GM18951 (cell line): ENCODE results near the gene PLK5.

Source experiments
- POLR2A ChIP-seq: IDR thresholded peaks from 4 replicates; pipeline ENCODE4 v1.6.1; 2011; ENCODE audit warnings: mild to moderate bottlenecking; ENCODE audit not compliant: insufficient read length, insufficient read depth; ENCODE audit errors: extremely low read depth
- in situ Hi-C: fragments of 300-500 bp; cut with MboI; formaldehyde crosslinking; loops from one replicate; pipeline ENCODE4 v1.12.0; 2022; ENCODE audit warnings: low sequenced_read_pairs, mixed read lengths, inconsistent platforms; ENCODE audit not compliant: unreplicated experiment

The PLK5 gene

DNA sequence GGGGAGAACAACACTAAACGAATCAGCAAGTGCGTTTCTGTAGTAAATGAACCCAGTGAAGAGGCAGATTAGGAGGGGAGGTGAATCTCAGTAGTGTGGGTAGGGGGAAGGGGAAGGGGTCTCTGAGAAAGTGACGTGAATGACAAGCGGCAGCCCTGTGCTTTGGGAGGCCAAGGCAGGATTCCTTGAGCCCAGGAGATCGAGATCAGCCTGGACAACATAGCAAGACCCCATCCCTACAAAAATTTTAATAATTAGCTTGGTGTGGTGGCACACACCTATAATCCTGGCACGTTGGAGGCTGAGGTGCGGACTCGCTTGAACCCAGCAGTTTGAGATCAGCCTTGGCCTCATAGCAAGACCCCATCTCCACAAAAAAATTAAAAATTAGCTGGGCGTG, 8.1 kb downstream of the PLK5 start:
- in situ Hi-C loops: loop anchor here (25.0 kb wide), 1 partner anchor 255 kb away; no protein-coding TSS in a partner anchor
- no peak for TF ChIP-seq POLR2A

DNA sequence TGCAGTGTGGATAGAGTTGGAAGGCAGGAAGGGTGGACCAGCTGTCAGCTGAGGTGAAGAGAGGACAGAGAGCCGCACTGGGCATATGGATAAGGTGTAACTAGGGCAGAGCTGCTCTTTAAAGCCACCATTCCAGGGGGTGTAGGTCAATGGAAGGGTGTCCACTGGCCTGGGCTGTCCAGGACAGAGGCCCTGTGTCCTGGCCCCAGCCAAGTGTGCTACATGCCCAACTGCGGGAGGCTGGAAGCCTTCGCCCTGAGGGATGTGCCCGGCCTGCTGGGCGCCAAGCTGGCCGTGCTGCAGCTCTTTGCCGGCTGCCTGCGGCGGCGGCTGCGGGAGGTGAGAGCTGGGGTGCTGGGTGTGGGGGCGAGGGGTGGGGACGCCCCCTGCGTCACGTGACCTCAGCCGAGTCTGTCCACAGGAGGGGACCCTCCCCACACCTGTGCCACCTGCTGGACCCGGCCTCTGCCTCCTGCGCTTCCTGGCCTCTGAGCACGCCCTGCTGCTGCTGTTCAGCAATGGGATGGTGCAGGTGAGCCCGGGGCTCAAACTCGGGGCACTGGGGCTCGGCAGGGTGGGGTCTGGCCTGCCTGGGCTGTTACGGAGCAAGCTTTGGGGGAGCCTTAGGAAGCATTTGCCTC, 9.8 kb downstream of the PLK5 start:
- in situ Hi-C loops: loop anchor here (25.0 kb wide), 1 partner anchor 254 kb away; no protein-coding TSS in a partner anchor
- TF ChIP-seq POLR2A: no peak

DNA sequence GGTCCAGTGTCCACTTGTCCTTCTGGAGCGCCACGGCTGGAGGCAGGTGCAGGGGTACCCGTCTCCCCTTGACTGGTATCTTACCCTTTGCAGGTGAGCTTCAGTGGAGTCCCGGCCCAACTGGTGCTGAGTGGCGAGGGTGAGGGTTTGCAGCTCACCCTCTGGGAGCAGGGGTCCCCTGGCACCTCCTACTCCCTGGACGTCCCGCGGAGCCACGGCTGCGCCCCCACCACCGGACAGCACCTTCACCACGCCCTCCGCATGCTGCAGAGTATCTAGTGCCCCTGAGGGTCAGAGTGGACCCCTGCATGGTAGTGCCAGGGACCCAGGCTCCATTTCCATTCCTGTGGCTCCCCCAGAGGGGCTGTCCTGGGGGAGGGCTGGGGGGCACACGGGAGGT, 11.1 kb downstream of the PLK5 start:
- in situ Hi-C loops: loop anchor here (25.0 kb wide), 1 partner anchor 252 kb away; no protein-coding TSS in a partner anchor
- TF ChIP-seq POLR2A: no peak

DNA sequence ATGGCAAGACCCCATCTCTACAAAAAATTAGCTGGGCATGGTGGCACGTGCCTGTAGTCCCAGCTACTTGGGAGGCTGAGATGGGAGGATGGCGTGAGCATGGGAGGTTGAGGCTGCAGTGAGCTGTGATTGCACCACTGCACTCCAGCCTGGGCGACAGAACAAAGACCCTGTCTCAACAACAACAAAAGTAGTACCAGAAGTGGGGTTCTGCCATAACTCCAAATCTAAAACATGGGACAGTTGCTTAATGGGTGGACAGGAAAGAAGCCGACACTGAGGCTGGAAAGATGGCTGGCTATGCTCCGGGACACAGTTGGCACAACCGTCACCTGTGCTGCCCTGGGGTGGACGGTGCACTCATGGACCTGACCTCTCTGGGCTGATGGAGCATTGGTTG, 11.8 kb downstream of the PLK5 start:
- in situ Hi-C loops: loop anchor here (25.0 kb wide), 1 partner anchor 252 kb away; no protein-coding TSS in a partner anchor

DNA sequence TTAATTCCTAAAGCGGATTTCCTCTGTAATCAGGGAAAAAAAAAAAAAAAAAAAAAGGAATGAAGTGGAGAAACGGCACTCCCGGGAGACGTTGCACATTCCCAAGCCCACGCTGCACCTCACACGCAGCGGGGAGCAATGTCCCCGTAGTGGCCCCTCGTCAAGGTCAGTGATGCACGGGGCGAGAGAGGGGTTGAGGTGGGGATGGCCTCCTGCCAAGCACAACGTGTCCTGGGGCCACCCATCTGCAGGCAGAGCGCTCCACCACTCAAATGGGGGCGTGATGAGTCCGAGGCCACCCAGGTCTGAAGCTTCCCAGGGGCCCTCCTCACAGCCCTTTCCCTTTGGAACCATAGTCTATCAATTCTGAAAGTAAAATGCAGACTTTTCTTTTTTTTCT, 15.1 kb downstream of the PLK5 start:
- in situ Hi-C loops: loop anchor here (25.0 kb wide), 1 partner anchor 248 kb away; no protein-coding TSS in a partner anchor

DNA sequence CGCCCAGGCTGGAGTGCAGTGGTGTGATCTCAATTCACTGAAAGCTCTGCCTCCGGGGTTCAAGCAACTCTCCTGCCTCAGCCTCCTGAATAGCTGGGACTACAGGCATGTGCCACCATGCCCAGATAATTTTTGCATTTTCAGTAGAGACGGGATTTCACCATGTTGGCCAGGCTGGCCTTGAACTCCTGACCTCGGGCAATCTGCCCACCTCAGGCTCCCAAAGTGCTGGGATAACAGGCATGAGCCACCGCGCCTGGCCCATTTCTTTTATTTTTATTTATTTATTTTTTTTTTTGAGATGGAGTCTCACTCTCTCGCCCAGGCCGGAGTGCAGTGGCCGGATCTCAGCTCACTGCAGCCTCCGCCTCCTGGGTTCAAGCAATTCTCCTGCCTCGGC, 15.9 kb downstream of the PLK5 start:
- in situ Hi-C loops: loop anchor here (25.0 kb wide), 1 partner anchor 248 kb away; no protein-coding TSS in a partner anchor

More for the DNA sequence above, 15.1 kb downstream of the PLK5 start:
- no peak for TF ChIP-seq POLR2A

DNA sequence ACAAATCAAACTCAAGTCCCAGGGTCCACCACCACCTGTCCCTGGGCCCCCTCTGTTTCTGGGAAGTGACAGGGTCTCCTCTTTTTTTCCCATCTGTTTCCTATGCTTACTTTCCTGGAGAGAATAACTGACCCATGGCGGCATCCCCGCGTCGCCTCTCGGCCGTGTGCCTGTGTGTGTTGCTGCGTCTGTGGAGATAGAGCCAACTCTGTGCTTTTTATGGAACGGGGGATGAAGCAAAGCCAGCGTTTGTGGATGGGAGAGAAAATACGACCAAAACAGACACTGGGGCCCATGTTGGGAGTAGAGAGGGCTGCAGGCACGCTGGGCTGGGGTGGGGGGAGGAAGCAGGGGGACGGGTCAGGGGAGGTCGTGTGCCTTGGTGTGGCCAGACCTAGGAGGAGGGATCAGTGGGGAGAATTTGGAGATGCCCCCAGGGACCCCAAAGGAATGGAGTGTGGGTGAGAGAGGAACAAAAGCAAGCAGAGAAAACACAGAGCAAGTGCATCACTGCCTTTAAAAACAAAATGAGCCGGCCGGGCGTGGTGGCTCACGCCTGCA, 16.6 kb downstream of the PLK5 start:
- in situ Hi-C loops: loop anchor here (25.0 kb wide), 1 partner anchor 247 kb away; no protein-coding TSS in a partner anchor
- no peak for TF ChIP-seq POLR2A

DNA sequence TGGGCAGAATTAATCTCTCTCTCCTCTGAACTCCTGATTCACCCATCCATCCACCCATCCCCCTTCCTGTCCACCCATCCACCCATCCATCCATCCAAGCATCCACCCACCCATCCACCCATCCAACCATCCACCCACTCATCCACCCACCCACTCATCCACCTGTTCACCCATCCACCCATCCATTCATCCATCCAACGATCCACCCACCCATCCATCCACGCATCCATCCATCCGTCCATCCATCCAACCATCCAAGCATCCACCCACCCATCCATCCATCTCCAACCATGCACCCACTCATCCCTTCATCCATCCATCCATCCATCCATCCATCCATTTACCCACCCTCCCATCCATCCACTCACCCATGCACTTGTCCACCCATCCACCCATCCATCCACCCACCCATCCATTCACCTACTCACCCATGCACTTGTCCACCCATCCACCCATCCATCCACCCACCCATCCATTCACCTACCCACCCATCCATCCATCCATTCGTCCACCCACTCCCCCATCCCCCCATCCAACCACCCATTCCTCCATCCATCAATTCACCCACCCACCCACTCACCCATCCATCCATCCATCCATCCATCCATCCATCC, 25.6 kb downstream of the PLK5 start:
- no peak for TF ChIP-seq POLR2A
- in situ Hi-C loops: loop anchor here (25.0 kb wide), 1 partner anchor 238 kb away; no protein-coding TSS in a partner anchor

DNA sequence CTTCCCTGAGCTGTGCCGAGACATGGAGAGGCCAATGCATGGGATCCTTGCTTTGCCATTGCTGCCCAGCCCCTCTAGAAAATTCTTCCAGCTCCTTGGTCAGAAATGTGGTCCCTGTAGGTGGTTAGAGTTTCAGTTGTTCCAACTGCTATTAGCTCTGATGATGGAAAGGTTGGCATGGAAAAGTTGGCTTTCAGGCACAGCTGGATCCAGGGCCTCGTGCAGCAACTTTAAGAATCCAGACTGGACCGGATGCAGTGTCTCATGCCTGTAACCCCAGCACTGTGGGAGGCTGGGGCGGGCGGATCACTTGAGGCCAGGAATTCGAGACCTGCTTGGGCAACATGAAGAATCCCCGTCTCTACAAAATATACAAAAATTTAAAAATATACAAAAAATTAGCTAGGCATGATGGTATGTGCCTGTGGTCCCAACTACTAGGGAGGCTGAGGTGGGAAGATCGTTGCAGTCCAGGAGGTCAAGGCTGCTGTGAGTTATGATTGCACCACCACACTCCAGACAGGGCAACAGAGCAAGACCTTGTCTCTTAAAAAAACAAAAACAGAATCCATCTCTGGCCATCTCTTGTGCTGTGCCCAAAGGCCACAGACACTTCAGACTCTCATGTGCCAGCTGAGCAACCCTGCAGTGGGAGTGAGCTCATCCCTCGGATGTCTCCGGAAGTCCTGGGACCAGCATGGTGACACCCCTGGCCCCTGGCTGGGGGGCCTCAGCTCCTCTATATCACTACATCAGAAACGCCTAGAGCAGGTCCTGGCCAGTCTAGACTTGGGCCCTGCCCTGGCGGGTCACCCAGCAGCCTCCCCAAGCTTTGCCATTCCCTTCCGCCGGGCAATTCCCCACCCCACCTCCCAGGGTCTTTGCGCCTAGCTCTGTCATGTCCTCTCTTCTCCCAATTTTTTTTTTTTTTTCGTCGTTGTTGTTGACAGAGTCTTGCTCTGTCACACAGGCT, 27.5 kb downstream of the PLK5 start:
- in situ Hi-C loops: no loop called here
- no peak for TF ChIP-seq POLR2A

DNA sequence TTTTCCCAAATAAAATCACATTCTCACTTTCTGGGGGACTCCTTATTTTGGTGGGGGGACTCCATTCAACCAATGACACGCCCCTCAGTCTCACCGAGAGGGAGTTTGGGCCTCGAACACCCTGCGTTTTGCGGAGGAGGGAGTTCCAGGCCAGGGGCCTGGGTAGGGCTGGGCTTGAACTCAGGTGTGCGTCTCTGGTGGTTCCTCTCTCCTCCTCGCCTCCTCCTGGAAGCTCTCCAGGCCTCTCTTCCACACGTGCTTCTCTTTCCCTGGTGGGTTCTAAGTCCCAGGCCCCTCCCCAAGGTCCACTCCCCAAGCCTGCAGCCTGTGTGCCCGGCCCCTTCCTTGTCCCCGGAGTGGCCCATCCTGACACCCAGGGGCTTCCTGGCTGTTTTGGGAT, 29.5 kb downstream of the PLK5 start:
- in situ Hi-C loops: no loop called here
- TF ChIP-seq POLR2A: no peak

DNA sequence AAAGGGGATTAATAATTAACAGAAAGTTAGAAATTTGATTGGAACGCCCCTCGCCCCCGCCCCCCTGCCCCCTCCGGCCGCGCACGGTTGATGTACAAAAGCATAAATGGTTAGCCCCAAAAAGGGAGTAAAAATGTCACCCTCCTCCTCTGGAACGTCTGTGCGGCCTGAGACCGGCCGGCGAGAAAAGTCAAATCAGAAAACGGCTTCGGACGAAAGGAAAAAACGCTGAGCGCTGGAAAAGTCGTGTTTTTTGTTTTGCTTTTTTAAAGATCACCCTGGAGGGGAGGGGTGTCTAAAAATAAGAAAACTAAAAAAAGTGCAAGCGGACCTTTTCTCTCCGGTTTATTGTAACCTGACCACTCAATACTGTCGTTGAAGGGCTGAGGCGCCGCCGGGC, 31.1 kb downstream of the PLK5 start:
- in situ Hi-C loops: no loop called here
- TF ChIP-seq POLR2A: no peak

DNA sequence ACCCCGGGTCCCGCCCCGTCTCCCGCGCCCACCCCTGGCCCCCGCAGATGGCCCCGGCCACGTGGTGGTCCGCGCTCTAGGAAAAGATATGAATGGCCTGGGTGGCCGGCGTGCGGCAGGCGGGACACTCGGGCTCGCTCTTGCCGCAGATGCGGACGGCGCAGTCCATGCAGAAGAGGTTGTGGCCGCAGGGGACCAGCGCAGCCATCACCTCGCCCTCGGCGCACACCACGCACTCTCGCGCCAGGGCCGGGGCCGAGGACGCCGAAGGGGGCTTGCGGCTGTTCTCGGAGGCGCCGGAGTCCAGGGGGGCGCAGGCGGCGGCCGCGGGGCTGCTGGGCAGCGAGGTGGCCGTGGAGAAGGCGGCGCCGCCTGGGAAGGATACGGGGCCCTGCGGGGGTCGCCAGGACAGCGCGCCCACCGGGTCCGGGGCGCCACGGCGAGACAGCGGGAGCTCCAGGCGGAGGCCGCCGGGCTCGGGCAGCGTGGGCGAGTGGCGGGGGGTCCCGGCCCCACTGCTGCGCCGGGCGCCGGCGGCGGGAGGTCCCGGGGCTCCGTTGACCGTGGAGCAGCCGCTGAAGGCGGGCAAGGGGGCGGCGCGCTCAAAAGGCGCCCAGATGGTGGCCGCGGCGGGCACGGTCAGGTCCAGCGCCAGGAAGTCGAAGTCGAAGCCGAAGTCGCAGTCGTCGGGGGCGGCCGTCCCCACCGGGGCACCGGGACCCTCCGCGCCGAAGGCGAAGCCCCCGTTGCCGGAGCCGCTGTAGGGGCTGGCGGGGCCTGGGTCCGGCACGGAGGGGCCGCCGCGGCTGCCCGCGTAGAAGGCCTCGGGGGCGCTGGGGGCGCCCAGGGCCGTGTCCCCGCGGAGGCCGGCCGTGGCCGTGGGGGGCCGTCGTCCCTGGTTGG, 31.9 kb downstream of the PLK5 start:
- in situ Hi-C loops: no loop called here
- no peak for TF ChIP-seq POLR2A
